ENCODE results near the gene FNTB. TPM values are rescaled to one million over a fixed set of nuclear protein-coding genes. Genes with fewer than 3 reads are reported as not detected.

Gene FNTB
- total RNA-seq, 1 donor from 2014 or later: 6.8 TPM

DNA sequence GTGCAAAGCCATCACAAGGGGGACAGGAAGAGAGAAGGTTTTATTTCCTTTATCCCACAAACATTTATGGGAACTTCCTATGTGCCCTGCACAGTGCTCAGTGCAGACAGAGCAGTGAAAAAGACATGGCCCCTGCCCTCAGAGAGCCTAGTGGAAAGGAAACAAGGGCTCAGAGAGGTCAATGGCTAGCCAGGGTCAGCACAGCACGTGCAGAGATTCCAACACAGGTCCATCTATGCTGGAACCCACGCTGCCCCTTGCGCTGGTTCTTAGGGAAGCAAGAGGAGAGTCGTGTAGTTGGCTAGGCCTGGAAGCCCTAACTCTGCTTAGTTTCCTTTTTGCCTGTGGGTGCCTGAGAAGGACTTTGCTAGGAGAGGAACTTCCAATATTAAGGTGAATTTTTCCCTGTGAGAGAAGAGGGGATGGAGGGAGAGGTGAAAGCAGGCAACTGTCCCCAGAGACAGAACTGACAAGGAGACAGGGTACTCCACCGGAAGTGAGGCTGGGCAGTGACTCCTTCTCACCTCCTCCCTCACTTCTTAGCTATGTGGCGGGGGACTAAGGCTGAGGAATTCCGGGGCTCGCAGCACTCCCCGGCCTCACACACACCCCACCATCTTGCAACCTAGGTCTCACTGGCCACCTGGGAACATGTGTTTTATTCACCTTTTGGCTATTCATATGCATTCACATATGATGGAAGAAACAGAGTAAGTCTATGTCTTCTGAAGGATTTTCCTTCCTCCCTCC is 32.0 kb upstream of the FNTB start:
- no peak for FAIRE-seq
- TF ChIP-seq CTCF (IDR thresholded peaks at IDR 0.05; ENCODE audit: insufficient read depth, low read length, severe bottlenecking): no peak
- H3K36me3 ChIP-seq (ENCODE audit: control insufficient read depth, insufficient read depth, low read length): peaks cover 1% of the 10 kb centered on the region
- DNase-seq (ENCODE audit: low read depth): no peak
- no peaks in the 10 kb centered on the region for H3K27me3 ChIP-seq (ENCODE audit: control insufficient read depth, insufficient read depth, low read length)
- no peak overlapping the region for H3K4me3 ChIP-seq (ENCODE audit: low read depth, low read length)

- DNase-seq (ENCODE audit: low read depth) (no peak), FAIRE-seq (no peak)
- Histone ChIP-seq H3K36me3 (ENCODE audit: control insufficient read depth, insufficient read depth, low read length) (peaks cover 1% of the 10 kb centered on the region), H3K27me3 (ENCODE audit: control insufficient read depth, insufficient read depth, low read length) (no peaks in the 10 kb centered on the region), H3K4me3 (ENCODE audit: low read depth, low read length) (no peak overlapping the region)
- TF ChIP-seq CTCF (IDR thresholded peaks at IDR 0.05; ENCODE audit: insufficient read depth, low read length, severe bottlenecking): no peak
Measured at GRCh38 chr14:64955297-64955696, 31.4 kb upstream of the FNTB start.

DNA sequence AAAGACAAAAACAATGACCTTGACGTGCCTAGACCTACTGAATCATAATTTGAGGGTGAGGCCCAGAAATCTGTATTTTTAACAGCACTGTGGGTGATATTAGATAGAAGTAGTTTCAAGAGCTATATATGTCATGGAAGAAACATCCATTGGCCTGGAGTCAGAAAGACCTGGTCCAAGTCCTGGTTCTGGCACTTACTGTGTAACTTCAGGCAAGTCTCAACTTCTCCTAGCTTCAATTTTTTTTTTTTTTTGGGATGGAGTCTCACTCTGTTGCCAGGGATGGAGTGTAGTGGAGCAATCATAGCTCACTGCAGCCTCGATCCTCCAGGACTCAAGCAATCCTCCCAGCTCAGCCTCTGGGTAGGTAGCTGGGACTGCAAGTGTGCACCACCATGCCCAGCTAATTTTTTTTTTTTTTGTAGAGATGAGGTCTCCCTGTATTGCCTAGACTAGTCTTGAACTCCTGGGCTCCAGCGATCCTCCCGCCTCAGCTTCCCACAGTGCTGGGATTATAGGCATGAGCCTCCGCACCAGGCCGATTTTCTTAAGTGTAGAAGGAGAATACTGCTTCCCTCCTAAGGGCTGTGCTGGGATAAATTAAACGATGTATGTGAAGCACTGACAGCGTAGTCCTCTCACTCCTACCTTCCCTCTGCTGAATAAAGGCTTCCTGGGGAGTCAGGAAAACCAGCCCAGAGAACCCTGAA is 29.8 kb upstream of the FNTB start:
- no peak for FAIRE-seq

DNA sequence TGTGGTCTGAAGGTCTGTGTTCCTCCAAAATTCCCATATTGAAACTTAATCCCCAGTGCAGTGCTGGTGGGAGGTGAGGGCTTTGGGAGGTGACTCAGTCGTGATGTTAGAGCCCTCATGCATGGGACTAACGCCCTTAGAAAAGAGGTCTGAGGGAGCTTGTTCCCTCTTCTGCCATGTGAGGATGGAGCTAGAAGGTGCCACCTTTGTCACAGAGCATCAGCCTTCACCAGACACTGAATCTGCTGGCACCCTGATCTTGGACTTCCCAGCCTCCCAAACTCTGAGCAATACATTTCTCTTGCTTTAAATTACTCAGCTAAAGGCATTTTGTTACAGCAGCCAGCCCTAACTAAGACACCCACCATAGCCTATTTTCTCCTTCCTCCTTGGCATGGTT is 28.5 kb upstream of the FNTB start:
- DNase-seq (ENCODE audit: low read depth): no peak
- H3K4me3 ChIP-seq (ENCODE audit: low read depth, low read length): no peak overlapping the region
- FAIRE-seq: no peak
- H3K27me3 ChIP-seq (ENCODE audit: control insufficient read depth, insufficient read depth, low read length): no peaks in the 10 kb centered on the region
- no peak for TF ChIP-seq CTCF (IDR thresholded peaks at IDR 0.05; ENCODE audit: insufficient read depth, low read length, severe bottlenecking)
- peaks cover 1% of the 10 kb centered on the region for H3K36me3 ChIP-seq (ENCODE audit: control insufficient read depth, insufficient read depth, low read length)

More for the DNA sequence above, 29.8 kb upstream of the FNTB start:
- no peak for TF ChIP-seq CTCF (IDR thresholded peaks at IDR 0.05; ENCODE audit: insufficient read depth, low read length, severe bottlenecking)
- peaks cover 1% of the 10 kb centered on the region for H3K36me3 ChIP-seq (ENCODE audit: control insufficient read depth, insufficient read depth, low read length)
- H3K4me3 ChIP-seq (ENCODE audit: low read depth, low read length): no peak overlapping the region
- no peaks in the 10 kb centered on the region for H3K27me3 ChIP-seq (ENCODE audit: control insufficient read depth, insufficient read depth, low read length)
- no peak for DNase-seq (ENCODE audit: low read depth)

GRCh38 chr14:64958743-64959142 is 28.0 kb upstream of the FNTB start:
- Histone ChIP-seq H3K27me3 (ENCODE audit: control insufficient read depth, insufficient read depth, low read length) (no peaks in the 10 kb centered on the region), H3K4me3 (ENCODE audit: low read depth, low read length) (no peak overlapping the region), H3K36me3 (ENCODE audit: control insufficient read depth, insufficient read depth, low read length) (peaks cover 1% of the 10 kb centered on the region)
- TF ChIP-seq CTCF (IDR thresholded peaks at IDR 0.05; ENCODE audit: insufficient read depth, low read length, severe bottlenecking): no peak
- no peak for FAIRE-seq
- DNase-seq (ENCODE audit: low read depth): no peak

All from bronchial epithelial cell (primary cell).